B cell (primary cell): ENCODE measurements around the gene ATAD3A. TPM values are rescaled to one million over a fixed set of nuclear protein-coding genes. Genes with fewer than 3 reads are reported as not detected.

ENCODE experiments used
- ATAC-seq: fragments of 200-7000 bp; cut with Tn5 transposase; one replicate; pipeline ENCODE4 v1.10.0; 2021; ENCODE audit warnings: low read depth, mild to moderate bottlenecking, moderate number of reproducible peaks, moderate library complexity
- CTCF ChIA-PET: fragments of 350-600 bp; sonication (Branson Sonifier 250); formaldehyde crosslinking; loops from one replicate; lab custom pipeline; 2021; ENCODE audit warnings: antibody characterized with exemption, inconsistent platforms; lab: Charles Lee
- POLR2A ChIA-PET: fragments of 350-600 bp; sonication (Branson Sonifier 250); formaldehyde crosslinking; loops from one replicate; lab custom pipeline; 2021; ENCODE audit warnings: antibody characterized with exemption; lab: Charles Lee
- DNase-seq: peaks from one replicate; pipeline ENCODE4 v3.0.0; 2013
- H2AFZ ChIP-seq: 2 replicates; pipeline ENCODE4 v1.6.1; 2012; ENCODE audit warnings: mild to moderate bottlenecking, low read depth, low read length; ENCODE audit not compliant: insufficient read depth, poor library complexity, severe bottlenecking
- H3K27ac ChIP-seq, 2 donors: 1 replicate in 1 of 2; 2 replicates in 1 of 2; pipeline ENCODE4 v1.5.1; 2012 to 2013; ENCODE audit warnings: low read length in 2 of 2, mild to moderate bottlenecking in 2 of 2, moderate library complexity in 1 of 2
- H3K27me3 ChIP-seq, 4 experiments: fragments of 200-600 bp in 1 of 4; sonication (generic) in 1 of 4; replicated peaks in 1 of 4; 1 replicate in 2 of 4; 2 replicates in 2 of 4; pipeline versions ENCODE4 v1.6.1 to v1.7.0; 2013 to 2016; ENCODE audit warnings: low read length in 3 of 4, mild to moderate bottlenecking in 2 of 4, mixed read lengths in 1 of 4, moderate library complexity in 1 of 4; ENCODE audit not compliant: insufficient read depth in 4 of 4, control insufficient read depth in 3 of 4; ENCODE audit errors: control extremely low read depth in 1 of 4
- H3K36me3 ChIP-seq, 2 experiments: replicated peaks in 1 of 2; 1 replicate in 1 of 2; 2 replicates in 1 of 2; pipeline versions ENCODE4 v1.6.1 to v1.7.1; 2013; ENCODE audit warnings: low read length in 1 of 2; ENCODE audit not compliant: insufficient read depth in 2 of 2, control insufficient read depth in 1 of 2; ENCODE audit errors: control extremely low read depth in 1 of 2, extremely low read depth in 1 of 2
- H3K4me1 ChIP-seq, 2 donors: fragments of 200-600 bp in 1 of 2; sonication (generic) in 1 of 2; 1 replicate in 1 of 2; 2 replicates in 1 of 2; pipeline versions ENCODE4 v1.5.1 to v1.6.1; 2013 to 2017; ENCODE audit warnings: low read length in 2 of 2; ENCODE audit not compliant: control insufficient read depth in 2 of 2, insufficient read depth in 2 of 2
- H3K4me2 ChIP-seq: replicated peaks from 2 replicates; pipeline ENCODE3; 2012; ENCODE audit warnings: mild to moderate bottlenecking, low read depth, low read length; ENCODE audit not compliant: poor library complexity, severe bottlenecking
- H3K4me3 ChIP-seq, 5 experiments: fragments of 200-600 bp in 1 of 5; sonication (generic) in 1 of 5; 1 replicate in 3 of 5; 2 replicates in 2 of 5; pipeline versions ENCODE4 v1.5.1 to v1.7.0; 2011 to 2016; ENCODE audit warnings: low read length in 4 of 5, mild to moderate bottlenecking in 4 of 5, low read depth in 2 of 5, control low read depth in 1 of 5, moderate library complexity in 1 of 5; ENCODE audit not compliant: insufficient read depth in 1 of 5; ENCODE audit errors: control extremely low read depth in 1 of 5, extremely low read depth in 1 of 5
- H3K79me2 ChIP-seq: fragments of 200-600 bp; sonication (generic); one replicate; pipeline ENCODE4 v1.6.0; 2016; ENCODE audit warnings: low read length; ENCODE audit not compliant: control insufficient read depth, insufficient read depth
- H3K9ac ChIP-seq: fragments of 200-600 bp; sonication (generic); 2 replicates; pipeline ENCODE4 v1.6.1; 2017; ENCODE audit warnings: mild to moderate bottlenecking, low read length, moderate library complexity
- H3K9me3 ChIP-seq, 3 donors: one replicate each; pipeline versions ENCODE4 v1.6.1 to v1.7.1; 2013; ENCODE audit warnings: low read length in 2 of 3; ENCODE audit not compliant: control insufficient read depth in 2 of 3, insufficient read depth in 1 of 3; ENCODE audit errors: control extremely low read depth in 1 of 3
- H4K20me1 ChIP-seq: 2 replicates; pipeline ENCODE4 v1.6.0; 2012; ENCODE audit warnings: mild to moderate bottlenecking, low read length; ENCODE audit not compliant: insufficient read depth, control insufficient read depth, poor library complexity, severe bottlenecking
- H3K27ac Mint-ChIP-seq: one replicate; pipeline ENCODE4 v1.8.0; 2021; ENCODE audit warnings: mixed read lengths
- H3K27me3 Mint-ChIP-seq: one replicate; pipeline ENCODE4 v1.8.0; 2021; ENCODE audit warnings: mixed read lengths
- H3K4me1 Mint-ChIP-seq: one replicate; pipeline ENCODE4 v1.8.0; 2021; ENCODE audit warnings: mixed read lengths
- H3K4me3 Mint-ChIP-seq: one replicate; pipeline ENCODE4 v1.8.0; 2021; ENCODE audit warnings: mixed read lengths
- H3K9me3 Mint-ChIP-seq: one replicate; pipeline ENCODE4 v1.8.0; 2022; ENCODE audit warnings: mixed read lengths; ENCODE audit not compliant: insufficient read depth
- CTCF ChIP-seq: fragments of 200-600 bp; IDR thresholded peaks from one replicate; pipeline ENCODE4 v1.8.0; 2022; ENCODE audit warnings: antibody characterized with exemption, mild to moderate bottlenecking
- EZH2 ChIP-seq: IDR thresholded peaks from 2 replicates; pipeline ENCODE4 v1.6.1; 2012; ENCODE audit warnings: borderline replicate concordance, low read depth, mild to moderate bottlenecking, moderate library complexity, low read length; ENCODE audit not compliant: insufficient read depth, poor library complexity, severe bottlenecking
- WGBS: methylation state at CpG from one replicate; pipeline ENCODE4 v1.1.5; 2013; ENCODE audit warnings: missing lambda C conversion rate; ENCODE audit not compliant: insufficient coverage; 5-methylcytosine and 5-hydroxymethylcytosine counted together
- intact Hi-C: fragments of 100-400 bp; cut with micrococcal nuclease; formaldehyde crosslinking; loops from one replicate; pipeline ENCODE4 v1.10.0; 2022
- polyA plus RNA-seq: library from polyadenylated mRNA; depleted of rRNA; stranded (reverse); fragments of >200 nt; gene quantifications from 2 replicates; pipeline ENCODE4 v1.2.3, GENCODE V29; 2012
- total RNA-seq, 2 donors: library from RNA; stranded (reverse); fragments of 120-200 nt in 1 of 2; gene quantifications; 1 replicate in 1 of 2; 2 replicates in 1 of 2; pipeline versions ENCODE4 v1.2.3 to v1.2.4, GENCODE V29; 2013 to 2022

The ATAD3A gene
- total and polyA plus RNA-seq, 2 donors (not counting 1 experiment from before 2014, with no cell fraction given), result 17.5 to 17.8 TPM

- peak overlapping the region in 3 of 5 experiments; percentile 20 to 29 (median 29) for H3K4me3 ChIP-seq
- Mint-ChIP-seq H3K9me3 (no peaks in the 10 kb centered on the region), H3K4me1 (peaks cover 7% of the 10 kb centered on the region), H3K4me3 (peak overlapping the region; percentile 66), H3K27ac (no peak overlapping the region), H3K27me3 (peaks cover 3% of the 10 kb centered on the region)
- no peaks in the 10 kb centered on the region for H3K9me3 ChIP-seq
- no peak overlapping the region for H3K9ac ChIP-seq
- intact Hi-C loops, result no loop called here
- no peak for DNase-seq
- no peak for ATAC-seq
- H3K79me2 ChIP-seq, result peaks cover 43% of the 10 kb centered on the region
- H3K4me2 ChIP-seq, result peak overlapping the region; percentile 84
- H2AFZ ChIP-seq, result no peak overlapping the region
- 80% methylated on average over 53 of the region's 53 CpGs for WGBS
- ChIA-PET POLR2A (interaction anchor here (0.5 to 0.7 kb wide), 2 partner anchors 12 to 152 kb away, joined by 3 read pairs; no protein-coding TSS in a partner anchor), CTCF (no interaction called here)
- H3K27ac ChIP-seq, result no peak overlapping the region
- peaks cover 6 to 11% of the 10 kb centered on the region in 2 donors for H3K4me1 ChIP-seq
- H4K20me1 ChIP-seq, result peaks cover 27% of the 10 kb centered on the region
- TF ChIP-seq CTCF (no peak), EZH2 (no peak)
- H3K36me3 ChIP-seq, result peaks cover 0 to 20% of the 10 kb centered on the region in 2 experiments
- H3K27me3 ChIP-seq, result peaks cover 0 to 7% (median 1%) of the 10 kb centered on the region in 4 experiments
Measured at GRCh38 chr1:1540818-1541628, 29.1 kb downstream of the ATAD3A start.
